Fibroblast of the aortic adventitia (primary cell): ENCODE results near the gene C1QBP. TPM values are rescaled to one million over a fixed set of nuclear protein-coding genes. Genes with fewer than 3 reads are reported as not detected.

ENCODE experiments used
- DNase-seq: peaks from one replicate; pipeline ENCODE4 v3.0.0-alpha.2; 2010; ENCODE audit warnings: low read depth
- H3K4me3 ChIP-seq: 2 replicates; pipeline ENCODE4 v1.5.1; 2011; ENCODE audit warnings: low read depth, mild to moderate bottlenecking, control low read depth, low read length, moderate library complexity
- total RNA-seq: library from RNA; depleted of rRNA; stranded (reverse); fragments of >200 nt; gene quantifications from 2 replicates; pipeline ENCODE4 v1.2.3, GENCODE V29; 2012; ENCODE audit warnings: low replicate concordance
- TF ChIP-seq, protein P1 (sequence below): IDR thresholded peaks from 2 replicates; pipeline ENCODE4 v1.5.1; 2011; ENCODE audit warnings: mild to moderate bottlenecking, low read length, control low read depth, inconsistent platforms; ENCODE audit not compliant: insufficient read depth

C1QBP gene
- total RNA-seq, 1 donor = 189 TPM

DNA sequence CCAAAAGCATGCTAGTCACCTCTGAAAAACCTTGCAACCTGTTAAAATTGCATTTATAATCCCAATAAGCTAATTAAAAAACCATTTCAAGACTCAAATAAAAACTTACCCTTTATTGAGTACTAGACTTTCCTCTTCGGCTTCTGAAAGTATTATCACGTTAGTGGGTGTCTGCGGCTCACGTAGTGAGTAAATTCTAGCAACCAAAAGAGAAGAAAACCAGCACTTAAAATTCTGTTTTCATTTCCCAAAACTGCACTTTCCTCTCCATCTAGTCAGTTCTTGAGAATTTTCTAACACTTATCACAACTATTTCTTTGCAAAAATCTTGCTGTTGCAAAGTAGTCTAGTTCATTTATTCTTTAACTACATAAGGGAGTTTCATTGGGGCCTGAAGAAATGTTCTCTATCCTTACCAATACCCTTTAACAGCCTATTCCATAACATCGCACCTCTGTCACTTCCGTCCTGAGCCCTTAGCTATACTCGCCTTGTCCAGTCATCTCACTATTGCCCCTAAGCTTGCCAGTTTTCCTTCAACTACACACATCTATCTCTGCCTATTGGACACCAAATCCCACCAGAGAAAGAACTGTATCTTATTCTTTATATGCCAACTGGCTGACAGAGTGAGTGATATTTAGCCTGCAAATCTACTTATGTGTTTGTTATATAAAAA is 28.2 kb downstream of the C1QBP start:
- DNase-seq = no peak
- H3K4me3 ChIP-seq = no peak overlapping the region
- TF ChIP-seq, protein P1, sequence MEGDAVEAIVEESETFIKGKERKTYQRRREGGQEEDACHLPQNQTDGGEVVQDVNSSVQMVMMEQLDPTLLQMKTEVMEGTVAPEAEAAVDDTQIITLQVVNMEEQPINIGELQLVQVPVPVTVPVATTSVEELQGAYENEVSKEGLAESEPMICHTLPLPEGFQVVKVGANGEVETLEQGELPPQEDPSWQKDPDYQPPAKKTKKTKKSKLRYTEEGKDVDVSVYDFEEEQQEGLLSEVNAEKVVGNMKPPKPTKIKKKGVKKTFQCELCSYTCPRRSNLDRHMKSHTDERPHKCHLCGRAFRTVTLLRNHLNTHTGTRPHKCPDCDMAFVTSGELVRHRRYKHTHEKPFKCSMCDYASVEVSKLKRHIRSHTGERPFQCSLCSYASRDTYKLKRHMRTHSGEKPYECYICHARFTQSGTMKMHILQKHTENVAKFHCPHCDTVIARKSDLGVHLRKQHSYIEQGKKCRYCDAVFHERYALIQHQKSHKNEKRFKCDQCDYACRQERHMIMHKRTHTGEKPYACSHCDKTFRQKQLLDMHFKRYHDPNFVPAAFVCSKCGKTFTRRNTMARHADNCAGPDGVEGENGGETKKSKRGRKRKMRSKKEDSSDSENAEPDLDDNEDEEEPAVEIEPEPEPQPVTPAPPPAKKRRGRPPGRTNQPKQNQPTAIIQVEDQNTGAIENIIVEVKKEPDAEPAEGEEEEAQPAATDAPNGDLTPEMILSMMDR = no peak

GRCh38 chr17:5408186-5408585 is 30.8 kb downstream of the C1QBP start:
- H3K4me3 ChIP-seq = no peak overlapping the region
- DNase-seq = no peak
- TF ChIP-seq, protein P1 = no peak

- DNase-seq = no peak
- no peak overlapping the region for H3K4me3 ChIP-seq
- TF ChIP-seq, protein P1 = no peak
Observed at GRCh38 chr17:5405400-5405799, 33.6 kb downstream of the C1QBP start.

DNA sequence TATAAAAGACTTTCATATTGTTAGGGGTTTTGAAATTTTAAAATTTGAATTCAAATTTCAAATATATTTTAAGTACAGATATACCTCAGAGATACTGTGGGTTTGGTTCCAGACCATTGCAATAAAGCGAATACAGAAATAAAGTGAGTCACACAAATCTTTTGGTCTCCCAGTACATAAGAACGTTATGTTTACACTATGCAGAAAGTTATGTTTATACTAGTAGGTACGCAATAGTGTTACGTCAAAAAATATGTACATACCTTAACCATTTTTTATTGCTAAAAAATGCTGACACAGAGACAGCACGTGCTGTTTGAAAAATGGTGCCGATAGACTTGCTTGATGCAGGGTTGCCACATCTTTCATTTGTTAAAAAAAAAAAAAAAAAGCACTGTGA is 39.2 kb downstream of the C1QBP start:
- TF ChIP-seq, protein P1 = no peak
- no peak overlapping the region for H3K4me3 ChIP-seq
- DNase-seq = no peak

DNA sequence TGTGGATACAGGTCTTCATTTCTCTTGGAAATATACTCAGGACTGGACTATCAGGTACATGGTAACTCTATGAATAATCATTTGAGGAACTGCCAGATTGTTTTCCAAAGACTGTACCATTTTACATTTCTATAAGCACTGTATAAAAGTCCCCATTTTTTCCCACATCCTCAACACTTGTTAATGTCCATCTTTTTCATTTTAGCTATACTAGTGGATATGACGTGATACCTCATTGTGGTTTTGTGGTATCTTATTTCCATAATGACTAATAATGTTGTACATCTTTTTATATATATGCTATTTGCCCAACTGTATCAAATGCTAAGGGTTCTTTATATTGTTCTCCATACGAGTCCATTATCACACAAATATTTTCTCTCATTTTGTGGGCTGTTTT is 42.3 kb downstream of the C1QBP start:
- TF ChIP-seq, protein P1 = no peak
- H3K4me3 ChIP-seq = no peak overlapping the region
- DNase-seq = no peak

DNA sequence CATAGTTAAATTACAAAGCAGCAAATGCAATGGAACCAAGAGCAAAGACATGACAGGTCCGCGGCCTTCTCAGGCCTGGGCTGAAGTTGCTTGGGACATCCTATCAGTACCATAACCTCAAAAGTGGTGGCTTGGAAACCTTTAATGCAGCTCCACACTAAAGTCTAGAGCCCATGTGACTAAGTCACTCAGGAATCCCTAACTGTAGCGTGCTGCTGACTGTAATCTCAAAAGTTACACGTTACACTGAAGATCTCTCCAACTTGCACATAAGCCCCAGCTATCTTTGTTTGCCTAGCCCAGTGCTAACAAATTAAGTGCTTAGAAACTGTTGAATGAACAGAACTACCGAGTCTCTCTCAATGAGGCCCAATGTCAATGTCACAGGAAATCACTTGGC is 47.3 kb downstream of the C1QBP start:
- no peak overlapping the region for H3K4me3 ChIP-seq
- no peak for DNase-seq
- TF ChIP-seq, protein P1 = no peak

Other genes starting within 250 kb of the C1QBP start
- gene ZNF594, start 247.3 kb downstream of the C1QBP start, total RNA-seq = 4.7 and 7.6 TPM in 2 replicates
- not detected in 2 replicates for gene SCIMP, start 204.3 kb downstream of the C1QBP start, total RNA-seq
- gene RABEP1, start 156.9 kb downstream of the C1QBP start, total RNA-seq = 43.5 and 81.4 TPM in 2 replicates
- gene NUP88, start 19.5 kb downstream of the C1QBP start, total RNA-seq = 27.0 and 106 TPM in 2 replicates
- gene RPAIN, start 19.0 kb downstream of the C1QBP start, total RNA-seq = 31.2 and 41.9 TPM in 2 replicates
- 6.5 and 11.7 TPM in 2 replicates for gene DHX33, start 29.8 kb upstream of the C1QBP start, total RNA-seq
- 11.2 and 45.6 TPM in 2 replicates for gene DERL2, start 47.0 kb upstream of the C1QBP start, total RNA-seq
- 7.4 and 22.8 TPM in 2 replicates for gene MIS12, start 47.4 kb upstream of the C1QBP start, total RNA-seq
- gene NLRP1, start 145.4 kb upstream of the C1QBP start, total RNA-seq = 35.1 and 55.4 TPM in 2 replicates